WTC11 (cell line): ENCODE data around the gene UBL3. TPM values are rescaled to one million over a fixed set of nuclear protein-coding genes. Genes with fewer than 3 reads are reported as not detected.

Experiments used
- ATAC-seq: fragments of 200-7000 bp; cut with Tn5 transposase; 2 replicates; pipeline ENCODE4 v1.10.0; 2021; ENCODE audit warnings: mild to moderate bottlenecking, moderate library complexity
- CTCF ChIA-PET: fragments of 300-600 bp; sonication (Branson Sonifier 250); formaldehyde crosslinking; loops from one replicate; lab custom pipeline; 2021; ENCODE audit warnings: antibody characterized with exemption; lab: Charles Lee
- POLR2A ChIA-PET: fragments of 350-600 bp; sonication (Branson Sonifier 250); formaldehyde crosslinking; loops from one replicate; lab custom pipeline; 2021; ENCODE audit warnings: antibody characterized with exemption; lab: Charles Lee
- DNase-seq: peaks from one replicate; pipeline ENCODE4 v3.0.0; 2021; ENCODE audit warnings: low spot score
- H3K27ac Mint-ChIP-seq: 2 replicates; pipeline ENCODE4 v1.8.0; 2021; ENCODE audit warnings: mixed read lengths
- H3K27me3 Mint-ChIP-seq: 2 replicates; pipeline ENCODE4 v1.8.0; 2021; ENCODE audit warnings: low read depth, mild to moderate bottlenecking, moderate library complexity, mixed read lengths
- H3K36me3 Mint-ChIP-seq: 2 replicates; pipeline ENCODE4 v1.8.0; 2021; ENCODE audit warnings: mixed read lengths
- H3K4me1 Mint-ChIP-seq: 2 replicates; pipeline ENCODE4 v1.8.0; 2022; ENCODE audit warnings: mixed read lengths
- H3K4me3 Mint-ChIP-seq: 2 replicates; pipeline ENCODE4 v1.8.0; 2021; ENCODE audit warnings: mild to moderate bottlenecking, moderate library complexity, mixed read lengths
- H3K9me3 Mint-ChIP-seq: 2 replicates; pipeline ENCODE4 v1.8.0; 2021; ENCODE audit warnings: mixed read lengths
- CBFB ChIP-seq: sonication (generic); formaldehyde crosslinking; IDR thresholded peaks from 2 replicates; pipeline ENCODE4 v1.8.1; 2022; ENCODE audit warnings: mild to moderate bottlenecking, low read depth, missing genetic modification reagents
- FOXK1 ChIP-seq: sonication (generic); formaldehyde crosslinking; IDR thresholded peaks from 2 replicates; pipeline ENCODE4 v1.8.0; 2022; ENCODE audit warnings: mild to moderate bottlenecking, moderate library complexity, missing genetic modification reagents
- FOXP1 ChIP-seq: sonication (generic); formaldehyde crosslinking; IDR thresholded peaks from 2 replicates; pipeline ENCODE4 v1.8.0; 2022; ENCODE audit warnings: missing genetic modification reagents, mild to moderate bottlenecking, moderate library complexity, borderline replicate concordance
- GABPB1 ChIP-seq: sonication (generic); formaldehyde crosslinking; IDR thresholded peaks from 2 replicates; pipeline ENCODE4 v1.8.1; 2023; ENCODE audit warnings: mild to moderate bottlenecking, missing genetic modification reagents
- JUN ChIP-seq: sonication (generic); formaldehyde crosslinking; IDR thresholded peaks from 2 replicates; pipeline ENCODE4 v1.8.0; 2023; ENCODE audit warnings: mild to moderate bottlenecking, missing genetic modification reagents
- KAT7 ChIP-seq: sonication (generic); formaldehyde crosslinking; IDR thresholded peaks from 2 replicates; pipeline ENCODE4 v1.8.1; 2023; ENCODE audit warnings: missing genetic modification reagents, mild to moderate bottlenecking, borderline replicate concordance
- RORB ChIP-seq: fragments of 250-450 bp; sonication (Bioruptor Pico); IDR thresholded peaks from 2 replicates; pipeline ENCODE4 v1.9.0; 2021; ENCODE audit warnings: mild to moderate bottlenecking
- SMAD3 ChIP-seq: sonication (generic); formaldehyde crosslinking; IDR thresholded peaks from 2 replicates; pipeline ENCODE4 v1.8.0; 2022; ENCODE audit warnings: missing genetic modification reagents, mild to moderate bottlenecking, borderline replicate concordance
- TEAD1 ChIP-seq: sonication (generic); formaldehyde crosslinking; IDR thresholded peaks from 2 replicates; pipeline ENCODE4 v1.8.0; 2022; ENCODE audit warnings: mild to moderate bottlenecking, missing genetic modification reagents
- TEAD4 ChIP-seq: sonication (generic); formaldehyde crosslinking; IDR thresholded peaks from 2 replicates; pipeline ENCODE4 v1.8.0; 2022; ENCODE audit warnings: mild to moderate bottlenecking, missing genetic modification reagents
- ZNF263 ChIP-seq: sonication (generic); formaldehyde crosslinking; IDR thresholded peaks from 2 replicates; pipeline ENCODE4 v1.8.1; 2022; ENCODE audit warnings: low read depth, mild to moderate bottlenecking, moderate library complexity, missing genetic modification reagents
- ZNF416 ChIP-seq: fragments of 250-450 bp; sonication (Bioruptor Pico); IDR thresholded peaks from 2 replicates; pipeline ENCODE4 v1.9.0; 2021; ENCODE audit warnings: mild to moderate bottlenecking, inconsistent platforms
- total RNA-seq: library from RNA; stranded (reverse); gene quantifications from 3 replicates; pipeline ENCODE4 v1.2.3, GENCODE V29; 2021
- TF ChIP-seq, protein P1 (sequence below): fragments of 250-450 bp; sonication (Bioruptor Pico); IDR thresholded peaks from 2 replicates; pipeline ENCODE4 v1.9.0; 2021; ENCODE audit warnings: mild to moderate bottlenecking, borderline replicate concordance
- TF ChIP-seq, protein P2 (sequence below): fragments of 200-600 bp; IDR thresholded peaks from 2 replicates; pipeline ENCODE4 v1.8.0; 2022; ENCODE audit warnings: antibody characterized with exemption
- TF ChIP-seq, protein P3 (sequence below): sonication (generic); formaldehyde crosslinking; IDR thresholded peaks from 2 replicates; pipeline ENCODE4 v1.8.1; 2022; ENCODE audit warnings: low read depth, missing genetic modification reagents, borderline replicate concordance
- TF ChIP-seq, protein P4 (sequence below): sonication (generic); formaldehyde crosslinking; IDR thresholded peaks from 2 replicates; pipeline ENCODE4 v1.8.1; 2023; ENCODE audit warnings: mild to moderate bottlenecking, missing genetic modification reagents, borderline replicate concordance
- TF ChIP-seq, protein P5 (sequence below): sonication (generic); formaldehyde crosslinking; conservative IDR thresholded peaks from 2 replicates; pipeline ENCODE4 v1.8.1; 2022; ENCODE audit warnings: mild to moderate bottlenecking, missing genetic modification reagents

Gene UBL3
- total RNA-seq, 1 experiment from 2014 or later, result 15.5 TPM

DNA sequence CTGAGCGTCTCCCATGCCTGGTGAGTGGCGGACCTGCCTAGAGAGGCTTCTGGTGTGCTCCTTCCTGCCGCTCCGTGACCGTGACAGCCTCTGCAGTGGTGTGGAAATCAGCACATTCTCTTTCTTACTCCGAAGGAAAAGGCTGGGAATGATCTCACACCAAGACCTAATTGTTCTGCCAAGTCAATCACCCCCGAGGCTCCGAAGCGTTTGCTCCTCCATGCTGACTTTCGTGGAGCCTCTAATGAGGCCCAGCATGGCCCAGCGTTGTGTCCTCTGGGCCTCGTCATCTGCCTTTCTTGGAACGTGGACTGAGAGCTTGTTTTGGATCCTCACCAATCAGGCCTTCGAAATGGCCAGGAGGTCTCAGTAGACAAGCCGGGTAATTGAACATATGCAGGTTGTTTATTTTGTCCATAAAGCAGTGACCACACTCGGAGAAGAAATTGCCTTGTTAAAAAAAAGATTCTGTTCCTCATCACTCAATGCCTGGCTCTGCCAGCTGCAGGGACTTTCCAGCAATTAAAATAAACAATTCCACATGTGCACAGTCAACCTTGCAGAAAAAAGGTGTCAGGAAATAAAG is 107.1 kb downstream of the UBL3 start:
- no peak overlapping the region for H3K4me3 Mint-ChIP-seq
- no peaks in the 10 kb centered on the region for H3K27me3 Mint-ChIP-seq
- CTCF ChIA-PET, result no interaction called here
- H3K4me1 Mint-ChIP-seq, result no peaks in the 10 kb centered on the region
- POLR2A ChIA-PET, result no interaction called here
- H3K9me3 Mint-ChIP-seq, result no peaks in the 10 kb centered on the region
- no peaks in the 10 kb centered on the region for H3K36me3 Mint-ChIP-seq
- no peak overlapping the region for H3K27ac Mint-ChIP-seq
- no peak for TF ChIP-seq TEAD1 (CRISPR knock-in tag)
- ATAC-seq, result no peak
- DNase-seq, result no peak

DNA sequence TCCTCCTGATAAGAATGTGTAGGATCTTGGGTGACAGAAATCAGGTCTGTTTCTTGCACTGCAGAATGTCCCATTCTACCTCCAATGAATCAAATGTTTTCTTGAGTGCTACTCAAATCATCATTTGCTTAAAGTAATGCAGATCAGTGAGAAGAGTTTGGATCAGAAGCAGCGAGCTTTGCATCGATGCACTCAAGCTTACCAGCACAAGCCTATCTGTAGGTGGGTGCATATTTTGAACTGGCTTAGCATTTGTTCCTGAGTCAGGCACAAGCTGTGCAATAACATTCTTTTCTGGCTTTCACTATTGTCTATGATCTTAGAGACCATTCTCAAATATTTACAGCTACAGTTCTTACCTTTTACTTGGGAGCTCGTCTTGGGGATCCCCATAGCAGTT is 109.5 kb downstream of the UBL3 start:
- TF ChIP-seq, protein P1, sequence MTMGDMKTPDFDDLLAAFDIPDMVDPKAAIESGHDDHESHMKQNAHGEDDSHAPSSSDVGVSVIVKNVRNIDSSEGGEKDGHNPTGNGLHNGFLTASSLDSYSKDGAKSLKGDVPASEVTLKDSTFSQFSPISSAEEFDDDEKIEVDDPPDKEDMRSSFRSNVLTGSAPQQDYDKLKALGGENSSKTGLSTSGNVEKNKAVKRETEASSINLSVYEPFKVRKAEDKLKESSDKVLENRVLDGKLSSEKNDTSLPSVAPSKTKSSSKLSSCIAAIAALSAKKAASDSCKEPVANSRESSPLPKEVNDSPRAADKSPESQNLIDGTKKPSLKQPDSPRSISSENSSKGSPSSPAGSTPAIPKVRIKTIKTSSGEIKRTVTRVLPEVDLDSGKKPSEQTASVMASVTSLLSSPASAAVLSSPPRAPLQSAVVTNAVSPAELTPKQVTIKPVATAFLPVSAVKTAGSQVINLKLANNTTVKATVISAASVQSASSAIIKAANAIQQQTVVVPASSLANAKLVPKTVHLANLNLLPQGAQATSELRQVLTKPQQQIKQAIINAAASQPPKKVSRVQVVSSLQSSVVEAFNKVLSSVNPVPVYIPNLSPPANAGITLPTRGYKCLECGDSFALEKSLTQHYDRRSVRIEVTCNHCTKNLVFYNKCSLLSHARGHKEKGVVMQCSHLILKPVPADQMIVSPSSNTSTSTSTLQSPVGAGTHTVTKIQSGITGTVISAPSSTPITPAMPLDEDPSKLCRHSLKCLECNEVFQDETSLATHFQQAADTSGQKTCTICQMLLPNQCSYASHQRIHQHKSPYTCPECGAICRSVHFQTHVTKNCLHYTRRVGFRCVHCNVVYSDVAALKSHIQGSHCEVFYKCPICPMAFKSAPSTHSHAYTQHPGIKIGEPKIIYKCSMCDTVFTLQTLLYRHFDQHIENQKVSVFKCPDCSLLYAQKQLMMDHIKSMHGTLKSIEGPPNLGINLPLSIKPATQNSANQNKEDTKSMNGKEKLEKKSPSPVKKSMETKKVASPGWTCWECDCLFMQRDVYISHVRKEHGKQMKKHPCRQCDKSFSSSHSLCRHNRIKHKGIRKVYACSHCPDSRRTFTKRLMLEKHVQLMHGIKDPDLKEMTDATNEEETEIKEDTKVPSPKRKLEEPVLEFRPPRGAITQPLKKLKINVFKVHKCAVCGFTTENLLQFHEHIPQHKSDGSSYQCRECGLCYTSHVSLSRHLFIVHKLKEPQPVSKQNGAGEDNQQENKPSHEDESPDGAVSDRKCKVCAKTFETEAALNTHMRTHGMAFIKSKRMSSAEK (CRISPR knock-in tag), result no peak
- no peak for TF ChIP-seq TEAD4 (CRISPR knock-in tag)
- CTCF ChIA-PET, result interaction anchor here (1.3 kb wide), 1 partner anchor 11 kb away, joined by 4 read pairs; no protein-coding TSS in a partner anchor
- ATAC-seq, result no peak
- POLR2A ChIA-PET, result no interaction called here
- Mint-ChIP-seq H3K27me3 (no peaks in the 10 kb centered on the region), H3K4me3 (no peak overlapping the region), H3K4me1 (no peaks in the 10 kb centered on the region), H3K9me3 (no peaks in the 10 kb centered on the region), H3K36me3 (no peaks in the 10 kb centered on the region), H3K27ac (no peak overlapping the region)
- no peak for DNase-seq

DNA sequence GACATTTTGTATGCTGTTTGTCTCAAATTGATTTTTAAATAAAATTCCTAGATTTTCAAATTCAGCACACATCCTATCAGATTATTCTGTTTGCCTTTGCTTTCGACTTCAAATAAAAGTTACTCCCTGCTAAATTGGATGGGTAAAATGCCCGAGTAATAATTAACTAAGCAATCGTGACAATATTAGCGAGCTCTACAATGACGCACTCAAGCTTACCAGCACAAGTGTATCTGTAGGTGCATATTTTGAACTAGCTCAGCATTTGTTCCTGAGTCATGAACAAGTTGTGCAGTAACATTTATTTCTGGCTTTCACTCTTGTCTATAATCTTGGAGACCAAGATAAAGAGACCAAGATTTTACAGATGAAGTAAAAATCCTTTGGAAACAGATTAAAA is 113.4 kb downstream of the UBL3 start:
- no peak for ATAC-seq

DNA sequence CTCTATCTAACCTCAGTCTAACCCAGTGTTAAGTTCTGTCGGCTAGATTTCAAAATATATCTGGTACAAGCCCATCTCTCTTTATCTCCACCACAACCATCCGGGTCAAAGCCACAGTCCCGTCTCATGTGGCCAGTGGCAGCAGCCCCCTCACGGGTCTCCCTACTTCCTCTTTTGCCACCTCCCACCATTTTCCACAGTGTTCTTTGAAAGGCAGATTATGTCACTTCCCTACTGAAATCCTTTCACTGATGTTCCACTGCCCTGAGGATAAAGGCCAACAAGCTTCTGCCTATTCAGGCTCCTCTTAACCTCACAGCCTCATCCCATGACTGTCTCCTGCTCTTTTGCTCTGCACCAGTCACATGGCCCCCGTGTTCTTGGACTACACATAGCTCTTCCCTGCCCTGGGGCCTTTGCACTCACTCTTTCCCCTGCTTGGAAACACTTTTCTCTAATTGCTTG is 117.2 kb downstream of the UBL3 start:
- CTCF ChIA-PET, result no interaction called here
- no peaks in the 10 kb centered on the region for H3K36me3 Mint-ChIP-seq
- H3K9me3 Mint-ChIP-seq, result no peaks in the 10 kb centered on the region
- H3K27me3 Mint-ChIP-seq, result 0 out of 2 replicates have a peak, but pooled peaks cover 3% of the 10 kb centered on the region
- DNase-seq (no peak), ATAC-seq (no peak)
- H3K4me1 Mint-ChIP-seq, result no peaks in the 10 kb centered on the region
- no peak overlapping the region for H3K4me3 Mint-ChIP-seq
- POLR2A ChIA-PET, result no interaction called here
- no peak overlapping the region for H3K27ac Mint-ChIP-seq
- TF ChIP-seq, protein P2, sequence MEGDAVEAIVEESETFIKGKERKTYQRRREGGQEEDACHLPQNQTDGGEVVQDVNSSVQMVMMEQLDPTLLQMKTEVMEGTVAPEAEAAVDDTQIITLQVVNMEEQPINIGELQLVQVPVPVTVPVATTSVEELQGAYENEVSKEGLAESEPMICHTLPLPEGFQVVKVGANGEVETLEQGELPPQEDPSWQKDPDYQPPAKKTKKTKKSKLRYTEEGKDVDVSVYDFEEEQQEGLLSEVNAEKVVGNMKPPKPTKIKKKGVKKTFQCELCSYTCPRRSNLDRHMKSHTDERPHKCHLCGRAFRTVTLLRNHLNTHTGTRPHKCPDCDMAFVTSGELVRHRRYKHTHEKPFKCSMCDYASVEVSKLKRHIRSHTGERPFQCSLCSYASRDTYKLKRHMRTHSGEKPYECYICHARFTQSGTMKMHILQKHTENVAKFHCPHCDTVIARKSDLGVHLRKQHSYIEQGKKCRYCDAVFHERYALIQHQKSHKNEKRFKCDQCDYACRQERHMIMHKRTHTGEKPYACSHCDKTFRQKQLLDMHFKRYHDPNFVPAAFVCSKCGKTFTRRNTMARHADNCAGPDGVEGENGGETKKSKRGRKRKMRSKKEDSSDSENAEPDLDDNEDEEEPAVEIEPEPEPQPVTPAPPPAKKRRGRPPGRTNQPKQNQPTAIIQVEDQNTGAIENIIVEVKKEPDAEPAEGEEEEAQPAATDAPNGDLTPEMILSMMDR, result no peak
- TF ChIP-seq ZNF416 (CRISPR knock-in tag), result no peak
- TF ChIP-seq, protein P3, sequence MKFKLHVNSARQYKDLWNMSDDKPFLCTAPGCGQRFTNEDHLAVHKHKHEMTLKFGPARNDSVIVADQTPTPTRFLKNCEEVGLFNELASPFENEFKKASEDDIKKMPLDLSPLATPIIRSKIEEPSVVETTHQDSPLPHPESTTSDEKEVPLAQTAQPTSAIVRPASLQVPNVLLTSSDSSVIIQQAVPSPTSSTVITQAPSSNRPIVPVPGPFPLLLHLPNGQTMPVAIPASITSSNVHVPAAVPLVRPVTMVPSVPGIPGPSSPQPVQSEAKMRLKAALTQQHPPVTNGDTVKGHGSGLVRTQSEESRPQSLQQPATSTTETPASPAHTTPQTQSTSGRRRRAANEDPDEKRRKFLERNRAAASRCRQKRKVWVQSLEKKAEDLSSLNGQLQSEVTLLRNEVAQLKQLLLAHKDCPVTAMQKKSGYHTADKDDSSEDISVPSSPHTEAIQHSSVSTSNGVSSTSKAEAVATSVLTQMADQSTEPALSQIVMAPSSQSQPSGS (CRISPR knock-in tag), result no peak
- no peak for TF ChIP-seq FOXK1 (CRISPR knock-in tag)
- TF ChIP-seq JUN (CRISPR knock-in tag), result no peak
- TF ChIP-seq ZNF263 (CRISPR knock-in tag), result no peak
- TF ChIP-seq FOXP1 (CRISPR knock-in tag), result no peak
- TF ChIP-seq GABPB1 (CRISPR knock-in tag), result no peak
- no peak for TF ChIP-seq SMAD3 (CRISPR knock-in tag)
- TF ChIP-seq, protein P4, sequence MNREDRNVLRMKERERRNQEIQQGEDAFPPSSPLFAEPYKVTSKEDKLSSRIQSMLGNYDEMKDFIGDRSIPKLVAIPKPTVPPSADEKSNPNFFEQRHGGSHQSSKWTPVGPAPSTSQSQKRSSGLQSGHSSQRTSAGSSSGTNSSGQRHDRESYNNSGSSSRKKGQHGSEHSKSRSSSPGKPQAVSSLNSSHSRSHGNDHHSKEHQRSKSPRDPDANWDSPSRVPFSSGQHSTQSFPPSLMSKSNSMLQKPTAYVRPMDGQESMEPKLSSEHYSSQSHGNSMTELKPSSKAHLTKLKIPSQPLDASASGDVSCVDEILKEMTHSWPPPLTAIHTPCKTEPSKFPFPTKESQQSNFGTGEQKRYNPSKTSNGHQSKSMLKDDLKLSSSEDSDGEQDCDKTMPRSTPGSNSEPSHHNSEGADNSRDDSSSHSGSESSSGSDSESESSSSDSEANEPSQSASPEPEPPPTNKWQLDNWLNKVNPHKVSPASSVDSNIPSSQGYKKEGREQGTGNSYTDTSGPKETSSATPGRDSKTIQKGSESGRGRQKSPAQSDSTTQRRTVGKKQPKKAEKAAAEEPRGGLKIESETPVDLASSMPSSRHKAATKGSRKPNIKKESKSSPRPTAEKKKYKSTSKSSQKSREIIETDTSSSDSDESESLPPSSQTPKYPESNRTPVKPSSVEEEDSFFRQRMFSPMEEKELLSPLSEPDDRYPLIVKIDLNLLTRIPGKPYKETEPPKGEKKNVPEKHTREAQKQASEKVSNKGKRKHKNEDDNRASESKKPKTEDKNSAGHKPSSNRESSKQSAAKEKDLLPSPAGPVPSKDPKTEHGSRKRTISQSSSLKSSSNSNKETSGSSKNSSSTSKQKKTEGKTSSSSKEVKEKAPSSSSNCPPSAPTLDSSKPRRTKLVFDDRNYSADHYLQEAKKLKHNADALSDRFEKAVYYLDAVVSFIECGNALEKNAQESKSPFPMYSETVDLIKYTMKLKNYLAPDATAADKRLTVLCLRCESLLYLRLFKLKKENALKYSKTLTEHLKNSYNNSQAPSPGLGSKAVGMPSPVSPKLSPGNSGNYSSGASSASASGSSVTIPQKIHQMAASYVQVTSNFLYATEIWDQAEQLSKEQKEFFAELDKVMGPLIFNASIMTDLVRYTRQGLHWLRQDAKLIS (CRISPR knock-in tag), result no peak
- no peak for TF ChIP-seq CBFB (CRISPR knock-in tag)

More for the DNA sequence above, 113.4 kb downstream of the UBL3 start:
- H3K27ac Mint-ChIP-seq, result no peak overlapping the region
- H3K27me3 Mint-ChIP-seq, result no peaks in the 10 kb centered on the region
- ChIA-PET CTCF (no interaction called here), POLR2A (no interaction called here)
- H3K4me1 Mint-ChIP-seq, result no peaks in the 10 kb centered on the region
- H3K4me3 Mint-ChIP-seq, result no peak overlapping the region
- no peak for TF ChIP-seq KAT7
- no peak for TF ChIP-seq RORB (CRISPR knock-in tag)
- TF ChIP-seq, protein P5, sequence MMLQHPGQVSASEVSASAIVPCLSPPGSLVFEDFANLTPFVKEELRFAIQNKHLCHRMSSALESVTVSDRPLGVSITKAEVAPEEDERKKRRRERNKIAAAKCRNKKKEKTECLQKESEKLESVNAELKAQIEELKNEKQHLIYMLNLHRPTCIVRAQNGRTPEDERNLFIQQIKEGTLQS (CRISPR knock-in tag), result no peak
- TF ChIP-seq ZNF416 (CRISPR knock-in tag), result no peak
- no peak for DNase-seq
- H3K36me3 Mint-ChIP-seq, result no peaks in the 10 kb centered on the region
- H3K9me3 Mint-ChIP-seq, result no peaks in the 10 kb centered on the region
